Colonic mucosa (tissue), 4 donors: ENCODE results near the gene DARS2. TPM values are rescaled to one million over a fixed set of nuclear protein-coding genes. Genes with fewer than 3 reads are reported as not detected.

Experiments used
- DNase-seq: peaks from one replicate; pipeline ENCODE4 v3.0.0-alpha.2; 2020
- H3K27ac ChIP-seq: fragments of 200-600 bp; one replicate; pipeline ENCODE4 v1.8.0; 2021
- H3K27me3 ChIP-seq: fragments of 200-600 bp; one replicate; pipeline ENCODE4 v1.8.0; 2021
- H3K36me3 ChIP-seq: fragments of 200-600 bp; one replicate; pipeline ENCODE4 v1.8.0; 2021
- H3K4me1 ChIP-seq: fragments of 200-600 bp; one replicate; pipeline ENCODE4 v1.8.0; 2021; ENCODE audit warnings: mild to moderate bottlenecking
- H3K4me3 ChIP-seq: fragments of 200-600 bp; one replicate; pipeline ENCODE4 v1.8.0; 2021
- H3K9ac ChIP-seq, 2 donors: one replicate each; pipeline ENCODE4 v1.7.0; 2013; ENCODE audit warnings: control low read depth in 2 of 2, low read depth in 2 of 2, low read length in 2 of 2
- H3K9me3 ChIP-seq: fragments of 200-600 bp; one replicate; pipeline ENCODE4 v1.8.0; 2021
- CTCF ChIP-seq: fragments of 200-600 bp; IDR thresholded peaks from one replicate; pipeline ENCODE4 v1.8.0; 2022; ENCODE audit warnings: antibody characterized with exemption, mild to moderate bottlenecking
- intact Hi-C: fragments of 100-400 bp; cut with DNase I; formaldehyde crosslinking; loops from one replicate; pipeline ENCODE4 v1.14.1; 2022
- total RNA-seq, 2 donors: library from RNA; stranded (reverse); fragmentation: NEBNext Ultra II Directional in 1 of 2; extraction: Animal tissue kit (Norgen Biotek cat#: 25700) in 1 of 2; gene quantifications; one replicate each; pipeline ENCODE4 v1.2.1, GENCODE V29; 2021
- donor health status: healthy.
- donor health status: DM: no; HTN: no; CAD: no.
- donor health status: DM: no; HTN: no; CAD: no.

The DARS2 gene
- total RNA-seq, 2 donors from 2014 or later = 24.8 to 51.9 TPM

GRCh38 chr1:173866413-173867115 lies 42.1 kb downstream of the DARS2 start:
- TF ChIP-seq CTCF = no peak
- H3K36me3 ChIP-seq = peaks cover 6% of the 10 kb centered on the region

GRCh38 chr1:173867141-173867752 lies 42.8 kb downstream of the DARS2 start:
- intact Hi-C loops = loop anchor here (5.0 kb wide), 1 partner anchor 155 kb away; the partner anchor contains the start of gene RC3H1
- no peak for DNase-seq

More at GRCh38 chr1:173866413-173867115, 42.1 kb downstream of the DARS2 start:
- no peak for DNase-seq
- Histone ChIP-seq H3K9me3 (no peaks in the 10 kb centered on the region), H3K27ac (peak overlapping the region; percentile 96), H3K27me3 (no peaks in the 10 kb centered on the region), H3K4me1 (peaks cover 5% of the 10 kb centered on the region), H3K4me3 (peak overlapping the region; percentile 79), H3K9ac (peak overlapping the region; percentile 56 to 86)
- intact Hi-C loops = loop anchor here (5.0 kb wide), 1 partner anchor 156 kb away; the partner anchor contains the start of gene RC3H1

DNA sequence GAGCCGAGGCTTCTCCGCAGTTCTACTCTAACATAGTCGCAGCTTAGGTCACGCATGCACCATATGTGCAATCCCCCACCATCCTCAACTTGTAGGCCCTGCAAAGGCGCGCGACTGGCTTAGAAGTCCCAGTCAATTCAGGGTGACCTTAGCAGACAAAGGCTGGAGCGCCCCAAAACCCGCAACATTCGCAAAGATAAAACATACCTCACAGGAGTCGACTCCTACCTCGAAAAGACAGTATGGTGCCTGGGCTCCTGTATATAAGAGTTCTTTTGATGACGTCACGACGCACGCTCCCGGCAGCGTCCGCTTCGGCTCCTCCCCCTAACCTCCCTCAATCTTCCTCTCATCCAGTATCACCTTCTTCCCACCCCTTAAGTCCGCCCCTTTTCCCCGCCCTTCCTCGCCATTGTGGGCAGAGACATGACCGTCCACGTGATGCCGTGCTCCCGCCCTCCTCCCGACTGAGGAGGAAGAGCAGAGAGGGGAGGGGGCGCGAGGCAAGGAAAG lies 43.3 kb downstream of the DARS2 start, which contains the start of gene GAS5:
Gene GAS5 (minus strand): TSS at position 237 of the 513 bp plus-strand sequence.
- no peak for TF ChIP-seq CTCF
- intact Hi-C loops = loop anchor here (5.0 kb wide), 1 partner anchor 154 kb away; the partner anchor contains the start of gene RC3H1
- Histone ChIP-seq H3K9me3 (no peaks in the 10 kb centered on the region), H3K9ac (peak within 1 kb of the TSS; percentile 71 to 86), H3K27me3 (no peaks in the 10 kb centered on the region), H3K27ac (peak within 1 kb of the TSS; percentile 96), H3K4me1 (peaks cover 5% of the 10 kb centered on the region), H3K4me3 (peak within 1 kb of the TSS; percentile 79), H3K36me3 (peaks cover 6% of the 10 kb centered on the region)
- peak; percentile 99 for DNase-seq

More at GRCh38 chr1:173867141-173867752, 42.8 kb downstream of the DARS2 start:
- H3K27me3 ChIP-seq = no peaks in the 10 kb centered on the region
- peaks cover 5% of the 10 kb centered on the region for H3K4me1 ChIP-seq
- TF ChIP-seq CTCF = no peak
- peak overlapping the region; percentile 96 for H3K27ac ChIP-seq
- peaks cover 6% of the 10 kb centered on the region for H3K36me3 ChIP-seq
- peak overlapping the region; percentile 56 to 86 for H3K9ac ChIP-seq
- peak overlapping the region; percentile 79 for H3K4me3 ChIP-seq
- H3K9me3 ChIP-seq = no peaks in the 10 kb centered on the region

- peak; percentile 97 for DNase-seq
- Histone ChIP-seq H3K9ac (peak within 1 kb of the TSS; percentile 71 to 86), H3K4me3 (peak within 1 kb of the TSS; percentile 79), H3K27me3 (no peaks in the 10 kb centered on the region), H3K4me1 (peaks cover 5% of the 10 kb centered on the region), H3K36me3 (peaks cover 6% of the 10 kb centered on the region), H3K9me3 (no peaks in the 10 kb centered on the region), H3K27ac (peak within 1 kb of the TSS; percentile 96)
- no peak for TF ChIP-seq CTCF
- intact Hi-C loops = loop anchor here (5.0 kb wide), 1 partner anchor 154 kb away; the partner anchor contains the start of gene RC3H1
These were observed 44.0 kb downstream of the DARS2 start, which contains the start of gene ZBTB37 for GRCh38 chr1:173868266-173869020. ZBTB37 (plus strand) TSS chr1:173868380; CDS start chr1:173870226, 1,846 bp downstream.

DNA sequence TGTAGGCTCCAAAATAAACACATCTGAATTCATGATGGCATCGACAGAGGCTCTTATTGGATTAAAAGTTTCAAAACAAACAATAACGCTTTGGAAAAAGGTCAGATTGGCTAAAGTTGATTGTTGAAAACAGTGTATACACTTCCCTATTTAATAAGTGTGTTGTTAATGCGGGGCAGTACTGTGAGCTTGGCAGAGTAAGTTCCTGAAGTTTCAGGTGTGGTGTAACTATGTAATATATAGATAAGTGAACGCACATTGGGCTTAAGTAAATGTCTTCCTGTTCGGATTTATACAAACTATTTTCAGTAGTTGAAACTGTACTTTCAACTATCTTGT lies 44.5 kb downstream of the DARS2 start:
- Histone ChIP-seq H3K4me1 (peaks cover 5% of the 10 kb centered on the region), H3K27ac (peak overlapping the region; percentile 96), H3K4me3 (peak overlapping the region; percentile 79), H3K36me3 (peaks cover 6% of the 10 kb centered on the region), H3K9me3 (no peaks in the 10 kb centered on the region), H3K9ac (peak overlapping the region; percentile 71 to 86), H3K27me3 (no peaks in the 10 kb centered on the region)
- intact Hi-C loops = loop anchor here (5.0 kb wide), 1 partner anchor 153 kb away; the partner anchor contains the start of gene RC3H1
- no peak for TF ChIP-seq CTCF
- DNase-seq = no peak
